HepG2 (cell line): ENCODE results near the gene KRTAP1-1. TPM values are rescaled to one million over a fixed set of nuclear protein-coding genes. Genes with fewer than 3 reads are reported as not detected.

Experiments
- ATAC-seq: fragments of 200-7000 bp; cut with Tn5 transposase; 3 replicates; pipeline ENCODE4 v1.9.1; 2020; ENCODE audit warnings: mild to moderate bottlenecking, moderate library complexity
- BruUV-seq: library from RNA; stranded (reverse); fragments of 400-500 nt; replicated peaks from 2 replicates; lab custom pipeline; 2021; lab: Mats Ljungman, UMichigan
- CTCF ChIA-PET: fragments of 300-600 bp; formaldehyde crosslinking; extraction: SDS; loops from one replicate; lab custom pipeline; 2021; ENCODE audit warnings: low total read pairs, inconsistent platforms, low intra/inter-chr PET ratio; lab: Yijun Ruan, JAX
- POLR2A ChIA-PET: fragments of 350-600 bp; sonication (Branson Sonifier 250); formaldehyde crosslinking; loops from one replicate; lab custom pipeline; 2020; ENCODE audit warnings: antibody characterized with exemption, inconsistent platforms; lab: Yijun Ruan, JAX
- DNase-seq: peaks from one replicate; pipeline ENCODE4 v3.0.0-alpha.2; 2015; ENCODE audit warnings: low spot score
- FAIRE-seq: peaks from 3 replicates; lab custom pipeline; 2011; peaks lifted over from hg19 to GRCh38; lab: Jason Lieb, UNC
- H2AFZ ChIP-seq: one replicate; pipeline ENCODE4 v1.6.1; 2011; ENCODE audit warnings: low read length, inconsistent platforms
- H3K27ac ChIP-seq: fragments of 300-600 bp; 3 replicates; pipeline ENCODE4 v1.8.0; 2011; ENCODE audit warnings: mixed run types, mild to moderate bottlenecking, mixed read lengths, low read length, inconsistent platforms; ENCODE audit not compliant: insufficient read depth; ENCODE audit errors: extremely low read length
- H3K27me3 ChIP-seq, 2 experiments: fragments of 200-600 bp in 1 of 2; 2 replicates in 1 of 2; 3 replicates in 1 of 2; pipeline versions ENCODE4 v1.6.0 to v1.8.0; 2011; ENCODE audit warnings: low read length in 2 of 2, mild to moderate bottlenecking in 2 of 2, moderate library complexity in 2 of 2, inconsistent platforms in 1 of 2; ENCODE audit not compliant: insufficient read depth in 2 of 2, control insufficient read depth in 1 of 2
- H3K36me3 ChIP-seq, 2 experiments: fragments of 200-600 bp in 1 of 2; replicated peaks in 1 of 2; 2 replicates in 1 of 2; 3 replicates in 1 of 2; pipeline versions ENCODE4 v1.5.1 to v1.8.0; 2011; ENCODE audit warnings: low read length in 2 of 2, inconsistent platforms in 1 of 2; ENCODE audit not compliant: insufficient read depth in 2 of 2, control insufficient read depth in 1 of 2
- H3K4me1 ChIP-seq: 2 replicates; pipeline ENCODE4 v1.5.1; 2012; ENCODE audit warnings: low read length, inconsistent platforms; ENCODE audit not compliant: insufficient read depth
- H3K4me2 ChIP-seq: 2 replicates; pipeline ENCODE4 v1.6.0; 2011; ENCODE audit warnings: low read depth, low read length, inconsistent platforms
- H3K4me3 ChIP-seq, 3 experiments: fragments of 200-600 bp in 1 of 3; sonication (generic), shearing (Covaris generic) in 1 of 3; replicated peaks in 1 of 3; 2 replicates each; pipeline ENCODE4 v1.5.1; 2011 to 2016; ENCODE audit warnings: low read length in 3 of 3, inconsistent platforms in 2 of 3, low read depth in 2 of 3, mild to moderate bottlenecking in 2 of 3, control low read depth in 1 of 3, mixed read lengths in 1 of 3; ENCODE audit not compliant: insufficient read depth in 1 of 3
- H3K79me2 ChIP-seq: one replicate; pipeline ENCODE4 v1.6.1; 2011; ENCODE audit warnings: low read length, inconsistent platforms; ENCODE audit not compliant: insufficient read depth
- H3K9ac ChIP-seq: 2 replicates; pipeline ENCODE4 v1.6.0; 2011; ENCODE audit warnings: mild to moderate bottlenecking, low read depth, low read length, inconsistent platforms; ENCODE audit not compliant: insufficient read depth
- H3K9me3 ChIP-seq: 2 replicates; pipeline ENCODE4 v1.5.1; 2012; ENCODE audit warnings: mild to moderate bottlenecking, low read length
- H4K20me1 ChIP-seq: 2 replicates; pipeline ENCODE4 v1.6.0; 2011; ENCODE audit warnings: inconsistent platforms, mild to moderate bottlenecking, low read length, moderate library complexity; ENCODE audit not compliant: insufficient read depth
- CHD2 ChIP-seq: IDR thresholded peaks from 2 replicates; pipeline ENCODE4 v1.6.1; 2011; ENCODE audit warnings: low read depth, low read length, improper control_type of control experiment
- GATAD2A ChIP-seq: IDR thresholded peaks from 2 replicates; pipeline ENCODE4 v1.6.1; 2016
- GPN1 ChIP-seq: sonication (generic); formaldehyde crosslinking; IDR thresholded peaks from 2 replicates; pipeline ENCODE4 v1.5.1; 2020; ENCODE audit warnings: missing genetic modification reagents, borderline replicate concordance
- KLF9 ChIP-seq: IDR thresholded peaks from 2 replicates; pipeline ENCODE4 v1.6.1; 2016; ENCODE audit warnings: low read depth
- LCORL ChIP-seq, 2 experiments: fragments of 450-650 bp in 1 of 2; sonication (generic) in 1 of 2; formaldehyde crosslinking in 1 of 2; IDR thresholded peaks; 2 replicates each; pipeline versions ENCODE4 v1.5.0 to v1.6.1; 2017 to 2020; ENCODE audit warnings: antibody characterized with exemption in 1 of 2, missing genetic modification reagents in 1 of 2
- MZF1 ChIP-seq: sonication (generic); formaldehyde crosslinking; IDR thresholded peaks from 2 replicates; pipeline ENCODE4 v1.8.1; 2023; ENCODE audit warnings: mild to moderate bottlenecking, missing genetic modification reagents, borderline replicate concordance
- NBN ChIP-seq: fragments of 450-650 bp; conservative IDR thresholded peaks from 2 replicates; pipeline ENCODE4 v1.6.1; 2017
- NFIC ChIP-seq: IDR thresholded peaks from 2 replicates; pipeline ENCODE4 v1.6.1; 2012; ENCODE audit warnings: mild to moderate bottlenecking, low read length, inconsistent platforms
- NR2C2 ChIP-seq: sonication (generic); formaldehyde crosslinking; IDR thresholded peaks from 2 replicates; pipeline ENCODE4 v1.4.0; 2020; ENCODE audit warnings: missing genetic modification reagents, mild to moderate bottlenecking, moderate library complexity, borderline replicate concordance
- SALL2 ChIP-seq: sonication (generic); formaldehyde crosslinking; IDR thresholded peaks from 2 replicates; pipeline ENCODE4 v1.8.1; 2023; ENCODE audit warnings: mild to moderate bottlenecking, missing genetic modification reagents, inconsistent platforms
- SKIL ChIP-seq: sonication (generic); formaldehyde crosslinking; IDR thresholded peaks from 2 replicates; pipeline ENCODE4 v1.8.0; 2022; ENCODE audit warnings: missing genetic modification reagents, mild to moderate bottlenecking, moderate library complexity, borderline replicate concordance
- SOX5 ChIP-seq: IDR thresholded peaks from 2 replicates; pipeline ENCODE4 v1.6.1; 2016; ENCODE audit warnings: borderline replicate concordance
- STAT5B ChIP-seq: sonication (generic); formaldehyde crosslinking; IDR thresholded peaks from 2 replicates; pipeline ENCODE4 v1.4.0; 2020; ENCODE audit warnings: missing genetic modification reagents
- TBX3 ChIP-seq: fragments of 450-650 bp; IDR thresholded peaks from 2 replicates; pipeline ENCODE4 v1.6.1; 2017; ENCODE audit warnings: antibody characterized with exemption, mild to moderate bottlenecking, inconsistent platforms, borderline replicate concordance
- ZKSCAN8 ChIP-seq: IDR thresholded peaks from 2 replicates; pipeline ENCODE4 v1.6.1; 2016; ENCODE audit warnings: borderline replicate concordance, missing genetic modification reagents, missing compliant biosample characterization
- ZNF24 ChIP-seq: fragments of 450-650 bp; IDR thresholded peaks from 2 replicates; pipeline ENCODE4 v1.6.1; 2017; ENCODE audit warnings: antibody characterized with exemption, mild to moderate bottlenecking
- ZNF562 ChIP-seq: sonication (generic); formaldehyde crosslinking; IDR thresholded peaks from 2 replicates; pipeline ENCODE4 v1.8.0; 2022; ENCODE audit warnings: missing genetic modification reagents, borderline replicate concordance
- ZNF567 ChIP-seq: sonication (generic); formaldehyde crosslinking; IDR thresholded peaks from 2 replicates; pipeline ENCODE4 v1.8.1; 2023; ENCODE audit warnings: mild to moderate bottlenecking, missing genetic modification reagents, borderline replicate concordance
- WGBS: methylation state at CpG from one replicate; pipeline ENCODE4 v1.1.6; 2017; ENCODE audit warnings: low lambda C conversion rate; 5-methylcytosine and 5-hydroxymethylcytosine counted together
- in situ Hi-C: cut with HindIII; loops from 2 replicates; pipeline ENCODE4 v1.10.0; 2017; ENCODE audit warnings: low pct_unique_long_range_greater_than_20kb; ENCODE audit not compliant: extremely low pct_ligation_motif_present
- intact Hi-C: fragments of 100-400 bp; cut with micrococcal nuclease; formaldehyde crosslinking; loops from one replicate; pipeline ENCODE4 v1.10.0; 2022; ENCODE audit not compliant: unreplicated experiment
- polyA plus RNA-seq, 8 experiments: library from polyadenylated mRNA; depleted of rRNA in 3 of 8; stranded (reverse) in 7 of 8; unstranded in 1 of 8; fragments of >200 nt; fragmentation: Illumina TruSeq in 4 of 8; extraction: Trizol in 4 of 8; gene quantifications; 2 replicates each; pipeline versions ENCODE4 v1.2.1 to v1.2.3, GENCODE V29; 2011 to 2016; ENCODE audit warnings: low read depth in 4 of 8, missing spikeins in 1 of 8, mixed read lengths in 1 of 8; ENCODE audit not compliant: insufficient read depth in 1 of 8
- total RNA-seq, 5 experiments: library from RNA; depleted of rRNA; stranded (reverse); fragments of >200 nt; fragmentation: Illumina TruSeq; extraction: Trizol; gene quantifications; 2 replicates each; pipeline ENCODE4 v1.2.3, GENCODE V29; 2016; ENCODE audit warnings: low read depth in 1 of 5

KRTAP1-1 gene
- total and polyA plus RNA-seq, 2 of the 13 experiments (the other 11 are each of a cell fraction or from before 2014, with no cell fraction given), result not detected

- no peaks in the 10 kb centered on the region for H4K20me1 ChIP-seq
- no peaks in the 10 kb centered on the region for H3K27me3 ChIP-seq
- no peak overlapping the region for H3K27ac ChIP-seq
- CTCF ChIA-PET, result no interaction called here
- in situ Hi-C loops, result no loop called here
- no peaks in the 10 kb centered on the region for H3K9me3 ChIP-seq
- DNase-seq, result no peak
- FAIRE-seq, result no peak
- H3K9ac ChIP-seq, result no peak overlapping the region
- POLR2A ChIA-PET, result no interaction called here
- WGBS, result 91% methylated on average over 1 of the region's 1 CpG
- H3K4me3 ChIP-seq, result no peak overlapping the region
- no TSS peak for BruUV-seq
- H2AFZ ChIP-seq, result no peak overlapping the region
- no peak overlapping the region for H3K4me2 ChIP-seq
- ATAC-seq, result no peak
- no peaks in the 10 kb centered on the region for H3K79me2 ChIP-seq
- no peaks in the 10 kb centered on the region for H3K36me3 ChIP-seq
- no peak for TF ChIP-seq ZNF24
- TF ChIP-seq, all 625 proteins: peak for 0
- H3K4me1 ChIP-seq, result peaks cover 40% of the 10 kb centered on the region
- intact Hi-C loops, result no loop called here
Observed at GRCh38 chr17:41064301-41064700, 23.1 kb upstream of the KRTAP1-1 start.

GRCh38 chr17:41063449-41063848 lies 22.2 kb upstream of the KRTAP1-1 start:
- DNase-seq (peak; percentile 23), ATAC-seq (no peak), FAIRE-seq (no peak)
- Histone ChIP-seq H3K9me3 (no peaks in the 10 kb centered on the region), H3K4me1 (peaks cover 49% of the 10 kb centered on the region), H2AFZ (no peak overlapping the region), H3K4me3 (no peak overlapping the region), H3K79me2 (no peaks in the 10 kb centered on the region), H3K27me3 (no peaks in the 10 kb centered on the region), H4K20me1 (no peaks in the 10 kb centered on the region), H3K36me3 (no peaks in the 10 kb centered on the region), H3K27ac (no peak overlapping the region), H3K9ac (no peak overlapping the region), H3K4me2 (no peak overlapping the region)
- POLR2A ChIA-PET, result no interaction called here
- CTCF ChIA-PET, result no interaction called here
- TF ChIP-seq NR2C2 (CRISPR knock-in tag), result no peak
- no peak for TF ChIP-seq NBN
- no peak for TF ChIP-seq STAT5B (CRISPR knock-in tag)
- TF ChIP-seq SALL2, result no peak
- no peak for TF ChIP-seq GATAD2A (CRISPR knock-in tag)
- no peak for TF ChIP-seq KLF9 (CRISPR knock-in tag)
- TF ChIP-seq CHD2, result no peak
- TF ChIP-seq TBX3, result no peak
- no peak for TF ChIP-seq SOX5
- TF ChIP-seq MZF1, result no peak
- no peak for TF ChIP-seq LCORL (IDR thresholded peaks at IDR 0.05)
- no peak for TF ChIP-seq LCORL (CRISPR knock-in tag; IDR thresholded peaks at IDR 0.05)
- no peak for TF ChIP-seq ZKSCAN8
- TF ChIP-seq GPN1 (CRISPR knock-in tag), result no peak
- no peak for TF ChIP-seq ZNF562 (CRISPR knock-in tag)
- TF ChIP-seq SKIL (CRISPR knock-in tag), result no peak
- no peak for TF ChIP-seq ZNF567
- no peak for TF ChIP-seq NFIC
- 53% methylated on average over 4 of the region's 4 CpGs for WGBS
- in situ Hi-C loops (no loop called here), intact Hi-C loops (no loop called here)
- no TSS peak for BruUV-seq
